Measurements from ENCODE around the gene BAHD1.

- TF ChIP-seq CTCF (IDR thresholded peaks at IDR 0.05), result no peak
- TF ChIP-seq POLR2A (IDR thresholded peaks at IDR 0.05), result no peak
These were observed 47.5 kb upstream of the BAHD1 start for GRCh38 chr15:40392986-40393948.
